ENCODE results near the gene C9.
"Not testable (repeated sequence)": the region's sequence is repeated elsewhere in the genome, so short reads cannot be mapped to it uniquely, and the experiment has no call there.

The C9 gene

DNA sequence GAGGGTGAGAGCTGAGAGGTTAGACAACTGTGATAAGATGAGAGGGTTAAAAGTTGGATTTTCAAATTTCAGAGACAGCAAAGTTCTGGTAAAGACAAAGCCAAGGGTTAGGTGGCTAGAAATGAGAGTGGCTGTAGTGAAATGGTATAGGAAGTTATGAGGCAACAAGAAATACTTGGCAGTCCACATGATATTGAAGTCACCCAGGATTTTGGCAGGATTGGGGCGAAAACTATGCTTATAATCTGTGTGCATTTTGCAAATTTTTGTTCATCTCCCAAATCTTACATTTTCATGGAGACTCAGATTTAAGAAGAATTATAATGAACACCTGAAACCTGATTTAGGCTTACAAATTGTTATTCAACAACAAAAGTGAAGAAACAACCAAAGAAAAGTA, 35.6 kb downstream of the C9 start:
- no peak for DNase-seq (ENCODE audit: low read depth in 2 of 2)

GRCh38 chr5:39323542-39323941, 40.8 kb downstream of the C9 start:
- no peak for DNase-seq (ENCODE audit: low read depth in 2 of 2)

DNA sequence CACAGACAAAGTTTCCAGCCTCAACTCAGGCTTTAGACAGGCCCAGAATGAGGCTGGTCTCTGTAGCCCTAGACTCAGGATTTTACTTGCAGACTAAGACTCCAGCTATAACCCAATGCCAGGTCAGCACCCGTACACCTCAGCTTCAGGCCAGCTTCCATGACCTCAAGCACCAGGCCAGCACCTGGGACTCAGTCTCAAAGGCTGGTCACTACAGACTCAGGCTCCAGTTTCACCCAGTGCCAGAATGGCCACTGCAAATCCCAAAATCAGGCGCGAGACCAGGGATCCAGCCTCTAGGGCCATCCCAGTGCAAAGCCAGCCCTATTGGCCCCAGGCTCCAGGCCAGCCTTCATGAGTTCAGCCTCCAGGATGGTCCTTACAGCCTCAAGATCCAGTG, 44.9 kb downstream of the C9 start:
- DNase-seq (ENCODE audit: low read depth in 2 of 2): no peak

GRCh38 chr5:39316464-39316863, 47.8 kb downstream of the C9 start:
- not testable (repeated sequence) for DNase-seq (ENCODE audit: low read depth in 2 of 2)

DNA sequence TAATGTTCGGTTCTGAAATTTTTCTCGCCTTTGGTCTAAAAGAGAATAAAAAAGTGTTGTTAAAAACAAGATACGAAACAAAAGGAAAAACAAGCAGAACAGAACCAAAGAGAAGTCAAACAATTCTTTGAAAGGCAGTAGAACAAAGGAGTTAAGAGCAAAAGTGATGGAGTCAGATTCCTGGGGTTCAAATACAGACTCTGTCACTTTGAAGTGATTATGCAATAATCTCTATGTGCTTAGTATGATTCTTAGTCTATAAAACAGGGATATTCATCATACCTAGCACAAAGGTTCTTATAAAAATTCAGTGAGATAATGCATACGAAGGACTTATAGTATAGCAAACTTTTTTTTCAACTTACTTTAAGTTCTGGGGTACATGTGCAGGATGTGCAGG, 48.3 kb downstream of the C9 start:
- DNase-seq (ENCODE audit: low read depth in 2 of 2): no peak

DNA sequence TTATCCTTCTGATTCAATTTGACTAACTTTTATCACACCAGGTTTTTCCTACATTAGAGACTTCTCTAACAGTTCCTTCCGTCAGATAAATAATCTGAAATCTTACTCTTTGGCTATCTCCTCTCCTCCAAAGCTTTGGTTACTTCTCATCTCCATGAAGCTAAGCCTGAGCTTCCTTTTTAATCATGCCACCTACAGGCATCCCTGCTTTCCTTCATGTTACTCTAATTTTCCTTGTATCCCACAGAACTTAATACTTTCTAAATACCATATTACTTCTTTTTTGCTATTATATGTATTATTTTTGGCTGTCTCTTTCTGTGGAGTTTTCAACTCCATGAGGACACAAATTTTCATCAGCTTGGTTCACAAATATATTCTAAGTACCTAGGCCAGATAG, 49.7 kb downstream of the C9 start:
- no peak for DNase-seq (ENCODE audit: low read depth in 2 of 2)

DNA sequence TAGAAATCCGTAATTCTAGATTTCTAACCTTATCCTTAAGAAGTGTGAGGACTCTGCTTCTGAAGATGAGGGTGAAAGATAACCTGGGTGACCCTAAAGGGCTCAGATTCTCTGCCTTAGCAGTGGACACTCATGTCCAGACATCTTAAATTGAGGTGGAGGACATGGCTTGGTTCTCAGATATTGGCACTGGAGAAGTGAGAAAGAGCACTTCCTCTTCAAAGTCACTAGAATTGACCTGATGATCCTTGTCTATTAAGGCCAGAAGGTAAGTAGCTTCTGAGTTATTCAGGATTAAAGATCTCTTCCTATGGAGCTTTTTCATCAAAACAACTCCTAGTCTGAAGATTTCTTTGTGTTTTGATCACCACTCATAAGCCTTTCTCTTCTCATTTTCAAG, 54.8 kb downstream of the C9 start:
- no peak for DNase-seq (ENCODE audit: low read depth in 2 of 2)

DNA sequence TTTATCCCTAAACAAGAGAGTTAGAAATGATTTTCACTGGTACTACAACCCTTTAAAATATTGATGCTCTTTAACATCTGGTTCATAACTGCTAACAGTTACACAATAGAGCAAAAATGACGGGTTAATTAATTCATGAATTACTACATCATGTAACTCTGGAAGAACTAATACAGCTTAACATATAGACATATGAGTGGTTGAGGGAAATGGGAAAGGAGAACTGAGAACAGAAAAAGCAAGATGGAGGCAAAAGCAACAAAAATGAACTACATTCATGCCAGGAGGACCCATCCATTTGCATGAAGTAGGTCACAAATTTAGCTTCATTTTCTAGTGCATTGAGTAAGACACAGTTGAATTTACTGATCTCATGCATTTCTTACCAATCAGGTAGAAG, 61.8 kb downstream of the C9 start:
- no peak for DNase-seq (ENCODE audit: low read depth in 2 of 2)

- DNase-seq (ENCODE audit: low read depth in 2 of 2): no peak
These were observed 62.9 kb downstream of the C9 start for GRCh38 chr5:39301406-39301805.

- DNase-seq (ENCODE audit: low read depth in 2 of 2): no peak
These were observed 64.3 kb downstream of the C9 start for GRCh38 chr5:39299962-39300361.

DNA sequence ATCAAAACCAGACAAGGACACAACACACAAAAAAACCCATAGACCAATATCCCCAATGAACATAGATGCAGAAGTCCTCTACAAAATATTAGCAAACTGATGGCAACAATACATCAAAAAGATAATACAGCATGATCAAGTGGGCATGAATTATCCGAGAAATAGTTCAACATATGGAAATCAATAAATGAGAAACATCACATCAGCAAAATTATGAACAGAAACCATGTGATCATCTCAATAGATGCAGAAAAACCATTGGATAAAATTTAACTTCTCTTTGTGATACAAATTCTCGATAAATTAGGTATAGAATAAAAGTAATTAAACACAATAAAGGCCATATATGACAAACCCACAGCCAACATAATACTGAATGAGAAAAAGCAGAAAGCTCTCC, 69.6 kb downstream of the C9 start:
- no peak for DNase-seq (ENCODE audit: low read depth in 2 of 2)

DNA sequence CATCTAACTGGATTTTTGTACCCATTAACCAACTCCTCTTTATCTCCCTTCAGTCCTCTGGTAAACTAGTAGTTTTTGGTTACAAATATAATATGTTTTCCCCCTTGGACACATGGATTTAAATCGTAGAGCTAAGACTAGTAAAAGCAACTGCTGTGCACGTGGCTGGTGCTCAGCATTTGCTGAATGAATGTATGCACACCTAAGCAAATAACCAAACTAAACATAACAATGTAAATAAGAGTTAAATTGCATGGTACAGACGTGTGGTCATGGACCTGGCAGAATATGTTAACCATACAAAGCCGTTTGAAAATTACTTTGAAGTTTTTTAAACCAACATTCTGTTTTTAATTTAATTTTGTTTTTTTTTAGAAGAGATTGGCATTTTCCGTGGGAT, 79.7 kb downstream of the C9 start:
- DNase-seq (ENCODE audit: low read depth in 2 of 2): no peak

- DNase-seq (ENCODE audit: low read depth in 2 of 2): peak in 1 of 2 donors; percentile 17
These were observed 81.0 kb downstream of the C9 start for GRCh38 chr5:39283231-39283818.

- DNase-seq (ENCODE audit: low read depth in 2 of 2): no peak
These were observed 81.7 kb downstream of the C9 start for GRCh38 chr5:39282561-39282960.

DNA sequence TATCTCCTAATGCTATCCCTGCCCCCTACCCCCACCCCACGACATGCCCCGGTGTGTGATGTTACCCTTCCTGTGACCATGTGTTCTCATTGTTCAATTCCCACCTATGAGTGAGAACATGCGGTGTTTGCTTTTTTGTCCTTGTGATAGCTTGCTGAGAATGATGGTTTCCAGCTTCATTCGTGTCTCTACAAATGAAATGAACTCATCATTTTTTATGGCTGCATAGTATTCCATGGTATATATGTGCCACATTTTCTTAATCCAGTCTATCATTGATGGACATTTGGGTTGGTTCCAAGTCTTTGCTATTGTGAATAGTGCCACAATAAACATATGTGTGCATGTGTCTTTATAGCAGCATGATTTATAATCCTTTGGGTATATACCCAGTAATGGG, 88.4 kb downstream of the C9 start:
- DNase-seq (ENCODE audit: low read depth in 2 of 2): not testable (repeated sequence)

GRCh38 chr5:39274398-39275085, 89.8 kb downstream of the C9 start:
- no peak for DNase-seq (ENCODE audit: low read depth in 2 of 2)

DNA sequence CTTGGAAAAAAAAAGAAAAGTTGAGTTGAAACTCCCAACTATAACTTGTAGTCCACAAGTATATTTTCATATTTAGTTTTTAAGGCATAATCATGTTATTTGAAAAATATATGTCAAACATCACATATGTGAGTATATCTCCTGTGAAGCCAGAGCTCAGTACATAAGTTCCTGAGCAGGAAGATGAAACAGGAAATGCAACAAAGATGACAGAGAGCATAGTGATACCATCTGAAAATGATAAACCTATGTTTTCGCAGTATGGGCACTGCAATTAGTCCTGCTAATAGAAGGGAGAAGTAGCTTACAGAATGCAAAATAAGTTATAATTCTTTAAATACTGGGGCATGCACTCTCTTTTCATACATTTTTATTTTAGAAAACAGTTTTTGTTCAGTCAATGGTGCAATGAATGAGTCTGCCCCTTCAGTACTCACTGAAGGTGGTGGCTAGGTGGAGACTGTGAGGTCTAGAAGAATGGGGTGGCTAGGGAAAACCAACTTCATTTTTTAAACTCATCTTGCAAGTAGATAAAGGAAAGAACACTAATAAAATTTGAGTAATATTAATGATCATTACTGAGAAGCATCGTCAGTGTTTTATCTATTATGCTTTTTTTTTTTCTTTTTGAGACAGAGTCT, 90.9 kb downstream of the C9 start:
- DNase-seq (ENCODE audit: low read depth in 2 of 2): no peak

GRCh38 chr5:39272869-39273231, 91.4 kb downstream of the C9 start:
- DNase-seq (ENCODE audit: low read depth in 2 of 2): not testable (repeated sequence)

GRCh38 chr5:39270225-39270848, 94.0 kb downstream of the C9 start:
- no peak for DNase-seq (ENCODE audit: low read depth in 2 of 2)

- DNase-seq (ENCODE audit: low read depth in 2 of 2): no peak
These were observed 97.1 kb downstream of the C9 start for GRCh38 chr5:39267186-39267585.

DNA sequence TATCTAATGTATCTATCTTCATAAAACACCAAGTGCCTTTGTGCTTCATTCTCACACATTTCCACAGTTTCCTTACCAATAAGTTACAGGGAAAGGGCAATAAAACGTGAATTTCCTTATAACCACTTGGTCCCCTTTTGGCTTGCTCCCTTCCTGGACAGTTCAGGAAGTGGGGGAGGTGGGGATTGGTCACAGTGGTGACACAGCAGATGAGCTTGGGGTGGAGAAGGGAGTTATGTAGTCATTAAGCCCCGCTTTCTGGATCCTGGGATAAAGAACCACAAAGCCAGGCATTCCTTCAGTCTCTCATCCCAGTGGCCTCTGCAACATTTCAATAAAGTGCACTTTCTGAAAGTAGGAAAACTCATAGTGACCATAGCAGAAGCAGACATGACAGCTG, 97.9 kb downstream of the C9 start:
- DNase-seq (ENCODE audit: low read depth in 2 of 2): no peak

GRCh38 chr5:39264528-39264927, 99.8 kb downstream of the C9 start:
- no peak for DNase-seq (ENCODE audit: low read depth in 2 of 2)

DNA sequence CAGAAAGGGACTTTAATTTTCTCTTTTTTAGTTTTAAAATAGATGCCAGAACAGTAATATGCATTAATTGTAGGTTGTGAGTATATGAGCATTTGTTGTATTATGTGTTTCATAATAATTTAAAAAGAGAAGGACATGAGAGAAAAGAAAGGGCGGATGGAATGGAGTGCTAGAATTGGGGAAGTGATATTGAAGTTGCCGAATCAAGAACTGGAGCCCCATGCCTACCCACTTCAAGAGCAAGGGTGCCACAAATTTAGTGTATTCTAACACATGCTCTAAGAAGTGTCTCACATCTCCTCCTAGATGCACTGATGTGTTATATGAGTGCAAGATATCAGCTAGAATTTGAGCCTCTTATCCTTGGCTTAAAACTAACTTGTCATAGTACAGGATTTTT, 101.3 kb downstream of the C9 start:
- DNase-seq (ENCODE audit: low read depth in 2 of 2): no peak
